Endothelial cell of umbilical vein (primary cell): ENCODE results near the gene IKZF4. TPM values are rescaled to one million over a fixed set of nuclear protein-coding genes. Genes with fewer than 3 reads are reported as not detected.

Experiments
- BruUV-seq: library from RNA; stranded (reverse); fragments of 400-500 nt; replicated peaks from 2 replicates; lab custom pipeline; 2021; lab: Mats Ljungman, UMichigan
- CTCF ChIA-PET: fragments of 300-600, 350-600 bp; sonication (Branson Sonifier 250); formaldehyde crosslinking; loops from one replicate; lab custom pipeline; 2021; ENCODE audit warnings: antibody characterized with exemption, inconsistent platforms; lab: Charles Lee
- POLR2A ChIA-PET: fragments of 300-600, 350-600 bp; sonication (Branson Sonifier 250); formaldehyde crosslinking; loops from one replicate; lab custom pipeline; 2021; ENCODE audit warnings: antibody characterized with exemption, inconsistent platforms; lab: Charles Lee
- DNase-seq: peaks from one replicate; pipeline ENCODE4 v3.0.0-alpha.2; 2011; ENCODE audit warnings: low read depth, low spot score
- FAIRE-seq: peaks from 2 replicates; lab custom pipeline; 2011; peaks lifted over from hg19 to GRCh38; lab: Jason Lieb, UNC
- H2AFZ ChIP-seq: 2 replicates; pipeline ENCODE4 v1.6.0; 2012; ENCODE audit warnings: low read depth, low read length, control low read depth, inconsistent platforms
- H3K27ac ChIP-seq: 2 replicates; pipeline ENCODE4 v1.5.1; 2011; ENCODE audit warnings: low read depth, mild to moderate bottlenecking, control low read depth, low read length, moderate library complexity; ENCODE audit not compliant: insufficient read depth
- H3K27me3 ChIP-seq, 2 experiments: 2 replicates each; pipeline versions ENCODE4 v1.6.0 to v1.6.1; 2011; ENCODE audit warnings: low read length in 2 of 2, mixed read lengths in 1 of 2; ENCODE audit not compliant: control insufficient read depth in 2 of 2, insufficient read depth in 2 of 2
- H3K36me3 ChIP-seq, 2 experiments: 2 replicates in 1 of 2; 3 replicates in 1 of 2; pipeline ENCODE4 v1.5.1; 2011; ENCODE audit warnings: low read length in 2 of 2, mild to moderate bottlenecking in 1 of 2, moderate library complexity in 1 of 2; ENCODE audit not compliant: control insufficient read depth in 2 of 2, insufficient read depth in 2 of 2; ENCODE audit errors: extremely low read depth in 1 of 2
- H3K4me1 ChIP-seq: 3 replicates; pipeline ENCODE4 v1.5.1; 2011; ENCODE audit warnings: mild to moderate bottlenecking, low read length; ENCODE audit not compliant: control insufficient read depth, insufficient read depth; ENCODE audit errors: extremely low read depth
- H3K4me2 ChIP-seq: 2 replicates; pipeline ENCODE4 v1.6.1; 2011; ENCODE audit warnings: low read length, control low read depth, mixed read lengths; ENCODE audit not compliant: insufficient read depth
- H3K4me3 ChIP-seq, 3 experiments: fragments of 200-600 bp in 1 of 3; sonication (generic), shearing (Covaris generic) in 1 of 3; replicated peaks in 1 of 3; 2 replicates each; pipeline ENCODE4 v1.5.1; 2011 to 2016; ENCODE audit warnings: control low read depth in 3 of 3, low read length in 3 of 3, mild to moderate bottlenecking in 2 of 3, inconsistent platforms in 1 of 3, low read depth in 1 of 3, moderate library complexity in 1 of 3; ENCODE audit not compliant: insufficient read depth in 1 of 3
- H3K79me2 ChIP-seq: 2 replicates; pipeline ENCODE4 v1.6.0; 2012; ENCODE audit warnings: low read length, inconsistent platforms; ENCODE audit not compliant: control insufficient read depth, insufficient read depth
- H3K9ac ChIP-seq: replicated peaks from 2 replicates; pipeline ENCODE3; 2011; ENCODE audit warnings: low read length, control low read depth; ENCODE audit not compliant: insufficient read depth; ENCODE audit errors: extremely low read depth
- H3K9me1 ChIP-seq: replicated peaks from 3 replicates; pipeline ENCODE4 v1.6.0; 2011; ENCODE audit warnings: mild to moderate bottlenecking, low read length; ENCODE audit not compliant: control insufficient read depth, insufficient read depth; ENCODE audit errors: extremely low read depth
- H3K9me3 ChIP-seq: replicated peaks from 2 replicates; pipeline ENCODE4 v1.5.1; 2012; ENCODE audit warnings: low read length, inconsistent platforms; ENCODE audit not compliant: control insufficient read depth, insufficient read depth
- H4K20me1 ChIP-seq: replicated peaks from 2 replicates; pipeline ENCODE3; 2011; ENCODE audit warnings: mild to moderate bottlenecking, low read length; ENCODE audit not compliant: control insufficient read depth, insufficient read depth; ENCODE audit errors: extremely low read depth
- EZH2 ChIP-seq: IDR thresholded peaks from 2 replicates; pipeline ENCODE4 v1.6.1; 2012; ENCODE audit warnings: borderline replicate concordance, low read depth, mild to moderate bottlenecking, moderate library complexity, low read length, inconsistent platforms; ENCODE audit not compliant: severe bottlenecking
- FOS ChIP-seq: IDR thresholded peaks from 2 replicates; pipeline ENCODE4 v1.6.1; 2011; ENCODE audit warnings: mild to moderate bottlenecking, low read length, moderate library complexity, borderline replicate concordance; ENCODE audit not compliant: insufficient read depth
- GATA2 ChIP-seq: IDR thresholded peaks from 2 replicates; pipeline ENCODE4 v1.7.0; 2011; ENCODE audit warnings: low read depth, mild to moderate bottlenecking, moderate library complexity, mixed read lengths, low read length; ENCODE audit not compliant: insufficient read length, insufficient read depth
- MYC ChIP-seq: IDR thresholded peaks from one replicate; pipeline ENCODE4 v1.6.1; 2011; ENCODE audit warnings: mild to moderate bottlenecking, low read depth, low read length
- POLR2A ChIP-seq: IDR thresholded peaks from 2 replicates; pipeline ENCODE4 v1.6.1; 2012; ENCODE audit warnings: low read depth, mild to moderate bottlenecking, control low read depth, low read length
- POLR2AphosphoS5 ChIP-seq: IDR thresholded peaks from 2 replicates; pipeline ENCODE4 v1.6.1; 2012; ENCODE audit warnings: low read depth, mild to moderate bottlenecking, control low read depth, low read length, moderate library complexity; ENCODE audit not compliant: insufficient read depth
- dilution Hi-C: fragments of 300-500 bp; cut with MboI; formaldehyde crosslinking; loops from one replicate; pipeline ENCODE4 v1.15.0; 2019; ENCODE audit warnings: low sequenced_read_pairs; ENCODE audit not compliant: extremely low pct_ligation_motif_present
- intact Hi-C: fragments of 100-400 bp; cut with micrococcal nuclease; formaldehyde crosslinking; loops from one replicate; pipeline ENCODE4 v1.10.0; 2022
- polyA plus RNA-seq, 4 experiments: library from polyadenylated mRNA; depleted of rRNA in 3 of 4; stranded (reverse) in 3 of 4; unstranded in 1 of 4; fragments of >200 nt; gene quantifications; 2 replicates each; pipeline versions ENCODE4 v1.2.1 to v1.2.3, GENCODE V29; 2011 to 2012; ENCODE audit warnings: missing spikeins in 1 of 4
- total RNA-seq: library from RNA; stranded (reverse); gene quantifications from 2 replicates; pipeline ENCODE4 v1.2.3, GENCODE V29; 2021
- TF ChIP-seq, protein P1 (sequence below): IDR thresholded peaks from 2 replicates; pipeline ENCODE4 v1.6.1; 2011; ENCODE audit not compliant: insufficient read depth, insufficient read length

The IKZF4 gene
- total and polyA plus RNA-seq, 2 donors (not counting 3 experiments of a cell fraction or from before 2014, with no cell fraction given): 3.4 to 5.4 TPM

DNA sequence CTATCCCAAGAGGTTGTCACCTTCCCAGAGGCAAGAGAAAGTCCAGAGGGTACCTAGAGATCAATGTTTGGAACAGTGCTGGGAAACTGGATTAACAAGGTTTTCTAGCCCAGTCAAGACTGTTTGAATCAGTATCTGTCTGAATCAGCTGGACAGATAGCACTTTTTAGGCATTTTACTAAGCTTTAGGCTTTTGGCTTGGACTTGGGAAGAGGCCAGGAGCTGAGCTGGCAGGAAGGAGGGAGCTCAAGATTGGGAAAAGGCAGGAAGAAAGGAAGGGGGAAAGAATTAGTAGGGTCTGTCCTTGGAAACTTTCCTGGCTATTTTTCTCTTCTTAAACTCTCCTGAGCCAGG, 8.3 kb downstream of the IKZF4 start:
- no peaks in the 10 kb centered on the region for H3K9me3 ChIP-seq
- intact Hi-C loops: loop anchor here (1.0 to 2.0 kb wide), 5 partner anchors 12 to 290 kb away; partner anchors contain the start of gene RPS26
- H4K20me1 ChIP-seq: no peaks in the 10 kb centered on the region
- H2AFZ ChIP-seq: peak overlapping the region; percentile 61
- ChIA-PET CTCF (interaction anchor here (0.6 to 5.4 kb wide), 36 partner anchors 9 to 304 kb away, joined by 3 to 295 read pairs (median 6); partner anchors contain the start of genes CD63, PA2G4, RAB5B and SUOX), POLR2A (interaction anchor here (0.9 to 1.4 kb wide), 2 partner anchors 12 to 32 kb away, joined by 4 to 9 read pairs; partner anchors contain the start of gene SUOX)
- TF ChIP-seq FOS (peak; percentile 40), POLR2A (no peak), MYC (no peak), EZH2 (no peak), POLR2AphosphoS5 (no peak), GATA2 (peak; percentile 65)
- TF ChIP-seq, protein P1, sequence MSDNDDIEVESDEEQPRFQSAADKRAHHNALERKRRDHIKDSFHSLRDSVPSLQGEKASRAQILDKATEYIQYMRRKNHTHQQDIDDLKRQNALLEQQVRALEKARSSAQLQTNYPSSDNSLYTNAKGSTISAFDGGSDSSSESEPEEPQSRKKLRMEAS: no peak
- H3K4me1 ChIP-seq: peaks cover 17% of the 10 kb centered on the region
- peak; percentile 96 for FAIRE-seq
- H3K27ac ChIP-seq: peak overlapping the region; percentile 14
- H3K9ac ChIP-seq: peak overlapping the region; percentile 20
- H3K36me3 ChIP-seq: peaks cover 2 to 7% of the 10 kb centered on the region in 2 experiments
- peak overlapping the region; percentile 86 for H3K4me2 ChIP-seq
- no TSS peak for BruUV-seq
- peak; percentile 76 for DNase-seq
- no peaks in the 10 kb centered on the region for H3K79me2 ChIP-seq
- dilution Hi-C loops: no loop called here
- no peaks in the 10 kb centered on the region for H3K9me1 ChIP-seq
- peak overlapping the region in 1 of 3 experiments; percentile 38 for H3K4me3 ChIP-seq
- H3K27me3 ChIP-seq: no peaks in the 10 kb centered on the region
